Kidney glomerular epithelial cell (primary cell): ENCODE results near the gene SLC39A11.
A peak's percentile ranks its signal among the peaks of the same experiment; 100 is the strongest.

ENCODE experiments used
- DNase-seq: peaks from one replicate; lab custom pipeline; 2025; lab: John Stamatoyannopoulos, UW

Gene SLC39A11

DNA sequence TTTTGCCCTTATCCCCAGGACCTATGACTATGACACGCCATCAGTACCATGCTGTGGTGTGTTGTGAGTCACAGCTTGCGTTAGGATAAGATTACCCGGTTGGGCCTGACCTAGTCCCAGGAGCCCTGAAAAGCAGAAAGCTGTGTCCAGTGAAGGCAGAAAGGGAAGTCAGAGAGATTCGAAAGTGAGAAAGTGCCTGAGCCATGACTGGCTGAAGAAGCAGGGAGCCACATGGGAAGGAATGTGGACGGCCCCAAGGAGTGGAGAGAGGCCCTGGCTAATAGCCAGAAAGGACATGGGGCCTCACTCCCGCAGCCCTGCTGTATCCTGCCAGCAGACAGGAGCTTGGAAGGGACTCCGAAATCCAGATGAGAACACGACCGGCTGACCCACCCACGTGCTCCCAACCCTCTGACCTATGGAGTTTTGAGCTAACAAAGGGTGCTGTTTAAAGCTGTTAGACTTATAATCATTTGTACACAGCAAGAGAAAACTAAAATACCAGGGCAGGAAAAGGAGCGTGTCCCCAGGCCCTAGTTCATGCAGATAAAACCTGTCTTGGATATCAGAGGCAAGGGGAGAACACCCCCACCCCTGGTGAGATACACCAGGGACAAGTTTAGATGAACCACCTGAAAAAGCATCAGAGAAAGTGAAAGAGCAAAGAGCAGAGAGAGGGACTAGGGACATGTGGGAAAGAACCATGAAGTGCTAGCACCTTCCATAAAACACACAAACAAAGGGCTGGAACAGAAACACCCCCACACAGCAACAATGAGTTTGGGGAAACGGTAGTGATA, 115.3 kb downstream of the SLC39A11 start:
- DNase-seq, result peak; percentile 61

DNA sequence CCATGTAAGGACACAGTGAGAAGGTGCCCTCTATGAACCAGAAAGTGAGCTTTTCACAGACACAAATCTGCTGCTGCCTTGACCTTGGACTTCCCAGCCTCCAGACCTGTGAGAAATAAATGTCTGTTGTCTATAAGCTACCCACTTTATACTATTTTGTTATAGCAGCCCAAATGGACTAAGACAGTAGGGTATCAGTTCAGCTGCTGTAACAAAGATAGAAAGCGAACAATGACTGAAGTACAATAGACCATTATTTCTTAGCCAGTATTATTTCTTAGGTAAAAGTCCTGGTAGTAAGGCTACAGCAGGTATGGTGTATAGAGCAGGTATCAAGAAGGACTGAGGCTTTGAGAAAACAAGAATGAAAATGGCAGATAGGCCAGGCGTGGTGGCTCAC, 117.0 kb downstream of the SLC39A11 start:
- DNase-seq, result no peak

DNA sequence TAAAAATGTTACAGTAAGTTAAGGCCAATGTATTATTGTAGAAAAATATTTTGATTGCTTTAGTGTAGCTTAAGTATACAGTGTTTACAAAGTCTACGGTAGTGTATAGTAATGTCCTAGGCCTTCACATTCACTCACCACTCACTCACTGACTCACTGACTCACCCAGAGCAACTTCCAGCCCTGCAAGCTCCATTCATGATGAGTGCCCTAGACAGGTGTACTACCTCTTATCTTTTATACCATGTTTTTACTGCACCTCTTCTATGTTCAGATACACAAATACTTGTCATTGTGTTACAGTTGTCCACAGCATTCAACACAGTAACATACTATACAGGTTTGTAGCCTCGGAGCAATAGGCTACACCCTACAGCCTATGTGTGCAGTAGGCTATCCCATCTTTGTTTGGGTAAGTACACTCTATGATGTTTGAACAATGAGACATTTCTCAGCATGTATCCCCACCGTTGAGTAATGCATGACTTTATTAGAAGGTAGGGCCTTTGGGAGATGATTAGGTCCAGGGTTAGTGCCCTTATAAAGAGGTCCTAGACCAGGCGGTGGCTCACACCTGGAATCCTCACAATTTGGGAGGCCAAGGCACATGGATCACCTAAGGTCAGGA, 117.8 kb downstream of the SLC39A11 start:
- DNase-seq, result no peak

DNA sequence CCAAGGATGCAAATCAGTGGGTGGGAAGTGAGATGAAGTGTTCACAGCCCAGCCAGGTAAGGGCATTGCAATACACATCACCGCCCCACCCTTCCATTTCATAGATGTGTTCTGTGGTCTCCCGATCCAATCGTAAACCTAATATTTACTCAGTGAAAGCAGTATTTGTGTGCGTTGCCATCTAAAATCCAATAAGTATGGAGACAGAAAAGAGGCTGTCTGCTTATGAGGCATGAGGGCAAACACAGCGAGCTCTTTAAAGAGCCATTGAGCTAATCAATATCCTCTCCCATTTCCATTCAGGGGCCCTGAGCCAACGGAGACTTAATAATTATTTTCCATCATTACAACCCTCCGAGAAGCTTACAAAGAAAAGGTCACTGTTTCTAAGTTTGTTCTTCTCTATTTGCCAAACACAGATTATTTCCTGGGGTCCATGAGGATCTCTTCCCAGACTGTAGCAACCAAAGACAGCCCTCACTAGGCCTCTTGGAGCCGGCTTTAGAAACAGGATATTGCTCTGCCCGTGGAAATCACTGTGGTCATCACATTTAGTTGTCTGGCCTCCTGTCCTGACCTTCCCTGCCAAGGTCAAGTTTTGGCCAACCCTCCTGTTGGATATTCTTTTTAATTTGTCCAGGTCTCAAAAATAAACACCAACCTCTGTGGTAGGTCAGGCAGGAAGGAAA, 120.1 kb downstream of the SLC39A11 start:
- DNase-seq, result no peak

DNA sequence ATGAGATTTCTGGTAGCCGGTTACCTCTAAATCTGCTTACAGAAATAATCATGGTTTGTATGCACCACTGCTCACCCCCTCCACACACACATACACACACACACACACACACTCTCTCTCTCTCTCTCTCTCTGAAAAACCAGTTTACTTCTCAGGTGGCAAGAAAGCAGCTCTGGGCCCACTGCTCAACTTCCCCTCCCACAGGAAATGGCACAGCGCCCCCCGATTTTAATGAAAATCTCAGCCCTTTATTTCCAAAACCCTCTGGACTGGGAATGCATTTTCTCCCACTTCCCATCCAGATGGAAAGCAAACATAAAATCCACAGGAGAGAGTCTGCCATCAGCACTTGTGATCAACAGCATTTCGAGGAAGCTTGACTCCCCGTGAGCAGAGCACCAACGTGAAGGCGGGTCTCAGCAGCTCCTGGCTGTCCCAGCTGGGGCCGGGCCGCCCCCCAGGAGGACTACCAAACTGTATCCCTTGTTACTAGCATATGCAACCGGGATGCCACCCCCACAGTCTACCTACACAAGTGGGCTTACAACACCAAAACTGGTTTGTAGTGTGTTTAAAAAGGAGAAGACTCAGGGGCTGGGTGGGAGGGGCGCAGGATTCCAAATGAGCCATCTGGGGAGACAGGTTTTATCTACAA, 121.1 kb downstream of the SLC39A11 start:
- no peak for DNase-seq

DNA sequence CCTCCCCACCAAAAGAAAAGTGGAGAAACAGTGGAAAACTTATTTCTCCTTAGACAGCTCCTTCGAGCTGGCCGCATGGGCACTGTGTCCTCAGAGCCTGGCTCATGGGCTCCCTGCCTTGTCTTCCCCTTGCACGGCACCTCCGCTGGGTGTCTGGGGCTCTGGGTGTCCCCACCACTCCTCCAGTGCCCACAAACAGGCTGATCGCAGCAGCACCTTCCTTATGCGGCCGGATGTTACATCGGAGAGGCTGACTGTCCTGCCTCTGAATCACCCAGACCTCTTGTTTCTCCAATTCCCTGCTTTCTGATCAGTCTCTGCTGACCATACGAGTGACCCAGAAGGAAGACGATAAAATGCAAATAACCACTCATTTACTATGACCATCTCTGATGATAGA, 121.7 kb downstream of the SLC39A11 start:
- no peak for DNase-seq

DNA sequence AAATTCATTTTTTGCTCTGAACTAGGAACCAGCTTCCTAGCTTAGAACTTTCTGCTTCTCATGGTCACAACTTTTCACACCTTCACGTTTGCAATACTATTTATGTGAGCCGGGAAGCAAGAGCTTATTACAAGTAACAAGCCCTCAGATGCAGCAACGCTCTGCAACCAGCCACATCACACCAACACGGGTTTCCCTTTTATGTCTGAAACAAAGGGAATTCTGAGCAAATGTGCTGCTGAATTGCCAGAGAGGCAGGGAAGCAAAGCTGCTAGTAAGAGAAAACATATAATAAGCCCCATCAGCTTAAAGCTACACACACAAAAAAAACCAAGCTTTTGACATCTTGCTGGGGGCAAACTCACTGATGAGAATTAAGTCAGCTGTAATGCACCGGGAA, 122.2 kb downstream of the SLC39A11 start:
- no peak for DNase-seq

DNA sequence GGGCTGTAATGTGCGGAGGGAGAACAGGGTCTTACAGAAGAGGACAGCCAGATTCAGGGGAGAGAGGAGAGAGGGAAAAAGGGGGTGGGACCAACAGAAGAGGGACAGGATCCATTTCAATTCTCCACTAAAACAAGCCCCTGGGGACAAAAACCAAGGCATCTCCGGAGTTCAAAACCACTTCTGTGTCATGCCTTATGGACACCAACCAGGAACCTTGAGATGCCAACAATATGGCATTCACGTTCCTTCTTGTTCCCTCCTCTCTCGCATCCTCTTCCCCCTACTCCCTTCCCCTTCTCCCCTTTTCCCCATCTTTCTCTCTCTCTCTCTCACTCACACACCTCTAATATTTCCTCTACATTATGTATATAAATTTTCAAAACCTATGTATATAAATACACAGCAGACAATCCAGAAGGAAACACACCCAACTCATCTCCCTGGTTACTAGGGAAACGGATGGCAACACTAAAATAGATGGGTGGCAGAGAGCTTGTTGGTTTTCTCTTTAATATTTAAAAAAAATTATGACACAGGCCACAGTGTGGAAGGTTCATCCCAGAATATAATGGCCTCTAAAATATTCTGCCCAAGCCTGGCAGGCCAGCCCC, 123.1 kb downstream of the SLC39A11 start:
- no peak for DNase-seq

DNA sequence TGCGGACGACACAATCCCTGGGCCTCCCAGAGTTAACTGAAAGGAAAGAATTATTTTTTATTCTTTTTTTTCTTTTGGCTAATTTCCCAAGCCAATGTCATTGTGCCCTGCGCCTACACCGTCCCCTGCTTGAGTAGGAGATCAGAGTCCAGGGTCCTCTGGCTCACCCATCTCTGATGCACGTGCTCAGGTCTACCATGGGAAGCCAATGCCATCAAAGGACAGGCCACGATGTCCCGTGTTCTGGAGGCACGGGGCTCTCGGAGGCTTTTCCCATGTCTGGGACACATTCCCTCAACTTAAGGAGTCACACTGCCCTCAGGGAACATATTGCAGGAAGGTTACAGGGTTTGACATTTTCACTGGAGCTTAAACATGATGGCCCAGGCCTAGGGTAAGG, 123.7 kb downstream of the SLC39A11 start:
- no peak for DNase-seq

DNA sequence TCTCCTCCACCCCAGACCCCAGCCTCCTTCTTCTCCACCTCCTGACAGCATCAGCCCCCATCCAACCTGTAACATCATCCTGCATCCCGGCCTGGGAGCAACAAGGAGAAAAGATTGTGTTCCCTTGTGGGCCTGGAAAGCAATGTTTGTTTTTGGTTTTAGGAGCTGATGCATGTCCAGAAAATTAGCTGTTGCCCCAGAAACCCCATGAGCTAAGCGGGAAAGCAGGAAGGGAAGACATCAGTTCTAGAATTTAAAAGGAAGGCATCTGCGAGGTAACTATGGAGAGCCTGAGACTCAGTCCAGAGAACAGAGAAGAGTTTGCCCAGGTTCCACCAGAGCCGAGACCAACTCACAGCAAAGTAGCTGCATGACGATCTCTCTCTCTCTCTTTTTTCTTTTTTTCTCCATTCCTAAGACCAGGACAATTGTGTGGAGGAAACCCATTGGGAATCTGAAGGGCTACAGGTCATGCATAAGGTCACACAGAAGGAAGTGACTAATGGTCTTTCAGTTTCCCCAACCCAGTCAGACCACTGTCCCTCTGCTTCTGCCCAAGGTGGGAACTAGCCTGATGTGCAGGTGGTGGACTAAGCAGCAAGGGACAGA, 124.4 kb downstream of the SLC39A11 start:
- DNase-seq, result no peak

DNA sequence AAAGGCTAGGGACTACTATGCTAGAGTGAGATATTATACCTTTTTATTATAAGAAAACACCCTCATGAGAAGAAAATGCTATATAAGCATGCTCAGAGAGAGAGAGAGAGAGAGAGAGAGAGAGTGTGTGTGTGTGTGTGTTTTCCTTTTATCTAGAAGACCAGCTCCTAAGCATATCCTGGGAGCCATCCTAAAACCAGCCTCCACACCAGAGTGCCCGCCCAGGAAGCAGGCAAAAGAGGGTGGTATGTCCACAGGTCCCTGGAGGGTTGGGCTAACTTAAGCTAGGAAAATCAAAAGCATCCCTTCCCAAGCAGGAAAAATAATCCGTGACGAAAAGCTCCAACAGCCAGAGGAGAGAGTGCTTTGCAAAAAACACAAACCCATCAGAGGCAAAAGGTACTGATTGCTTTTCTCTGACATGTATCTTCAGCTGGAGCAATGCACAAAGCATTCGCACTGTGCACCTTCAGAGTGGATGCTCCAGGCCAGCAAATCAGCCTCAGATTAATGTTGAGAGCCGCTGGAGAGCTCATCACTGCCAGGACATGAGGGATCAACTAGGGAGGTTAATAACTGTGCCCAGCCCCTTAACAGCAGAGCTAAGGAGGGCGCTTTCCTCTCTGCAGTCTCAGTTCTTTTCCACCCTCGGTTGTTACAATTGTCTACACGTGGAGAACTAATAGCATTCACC, 125.1 kb downstream of the SLC39A11 start:
- DNase-seq, result no peak

DNA sequence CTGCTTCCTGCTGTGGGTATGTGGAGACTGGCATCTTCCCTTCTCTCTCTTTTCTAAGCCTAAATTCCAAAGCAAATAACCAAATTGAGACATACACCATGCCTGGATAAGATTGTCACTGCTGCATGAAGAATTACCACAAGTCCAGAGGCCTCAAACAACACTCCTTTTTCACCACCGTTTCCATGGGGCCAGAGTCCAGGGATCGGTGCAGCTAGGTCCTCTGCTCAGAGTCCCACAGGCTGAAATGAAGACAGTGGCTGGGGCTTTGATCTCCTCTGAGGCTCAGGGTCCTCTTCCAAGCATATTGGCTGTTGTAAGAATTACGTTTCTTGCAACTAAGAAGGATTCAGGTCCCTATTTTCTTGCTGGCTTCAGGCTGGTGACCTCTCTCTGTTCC, 130.4 kb downstream of the SLC39A11 start:
- DNase-seq, result no peak

DNA sequence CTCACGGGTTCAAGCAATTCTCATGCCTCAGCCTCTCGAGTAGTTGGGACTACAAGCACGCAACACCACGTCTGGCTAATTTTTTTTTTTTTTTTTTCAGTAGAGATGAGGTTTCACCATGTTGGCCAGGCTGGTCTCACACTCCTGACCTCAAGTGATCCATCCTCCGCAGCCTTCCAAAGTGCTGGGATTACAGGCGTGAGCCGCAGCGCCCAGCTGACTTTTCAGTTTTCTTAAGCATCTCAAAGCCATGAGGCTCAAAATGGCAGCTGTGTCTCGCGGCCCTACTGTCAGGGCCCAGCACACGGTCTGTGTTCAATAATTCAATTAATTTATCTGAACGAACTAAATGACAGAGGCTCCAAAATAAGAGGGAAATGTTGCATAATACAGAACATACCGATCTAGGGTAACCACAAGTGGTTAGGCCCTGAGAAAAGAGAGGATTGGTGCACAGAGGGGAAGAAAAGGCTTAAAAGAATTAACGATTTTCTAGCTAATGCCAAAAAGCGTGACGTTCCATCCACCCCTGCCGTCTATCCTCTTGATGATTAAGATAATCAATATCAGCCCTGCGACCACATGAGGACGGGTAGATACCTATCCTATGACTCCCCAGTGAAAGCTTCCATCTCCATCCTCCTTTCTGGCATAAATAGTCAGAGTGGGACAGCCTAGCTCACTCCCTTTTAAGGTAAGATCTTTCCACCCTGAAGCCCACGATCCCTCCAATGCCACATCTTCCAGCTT, 136.9 kb downstream of the SLC39A11 start:
- no peak for DNase-seq

DNA sequence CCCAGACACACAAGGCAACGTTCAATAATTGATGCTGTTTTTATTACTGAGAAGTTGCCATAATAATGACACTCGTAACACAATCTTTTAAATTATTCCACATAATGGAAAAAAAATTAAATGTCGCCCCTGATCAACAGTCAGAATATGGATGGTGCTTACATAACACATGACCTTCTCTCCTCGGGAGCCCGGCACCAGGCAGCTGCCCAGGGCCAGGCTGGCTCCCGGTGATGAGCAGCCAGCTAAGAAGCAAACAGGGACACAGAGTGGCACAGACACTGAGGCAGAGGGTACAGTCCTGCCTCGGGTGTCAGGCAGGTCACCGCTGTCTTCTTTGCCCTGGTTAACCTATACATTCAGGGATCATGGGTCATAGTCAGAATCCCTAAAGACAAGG, 137.9 kb downstream of the SLC39A11 start:
- DNase-seq, result no peak

DNA sequence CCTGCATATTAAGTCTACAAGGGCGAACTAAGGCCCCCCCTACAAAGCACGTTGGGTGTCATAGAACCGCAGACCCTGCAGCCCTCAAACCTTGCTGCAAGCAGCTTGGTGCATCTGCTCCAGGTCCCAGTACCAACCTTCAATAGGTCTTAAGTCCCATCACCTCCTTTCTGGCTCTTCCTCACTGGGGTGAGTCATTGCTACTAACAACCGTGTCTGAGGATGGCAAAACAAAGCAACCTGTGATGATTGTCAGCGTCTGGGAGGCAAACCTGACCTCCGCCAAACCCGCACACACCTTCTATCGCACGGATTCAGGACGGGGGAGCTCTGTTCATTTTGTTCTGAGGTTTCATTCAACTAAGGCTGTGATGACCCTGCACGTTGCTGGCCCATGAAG, 138.9 kb downstream of the SLC39A11 start:
- no peak for DNase-seq

DNA sequence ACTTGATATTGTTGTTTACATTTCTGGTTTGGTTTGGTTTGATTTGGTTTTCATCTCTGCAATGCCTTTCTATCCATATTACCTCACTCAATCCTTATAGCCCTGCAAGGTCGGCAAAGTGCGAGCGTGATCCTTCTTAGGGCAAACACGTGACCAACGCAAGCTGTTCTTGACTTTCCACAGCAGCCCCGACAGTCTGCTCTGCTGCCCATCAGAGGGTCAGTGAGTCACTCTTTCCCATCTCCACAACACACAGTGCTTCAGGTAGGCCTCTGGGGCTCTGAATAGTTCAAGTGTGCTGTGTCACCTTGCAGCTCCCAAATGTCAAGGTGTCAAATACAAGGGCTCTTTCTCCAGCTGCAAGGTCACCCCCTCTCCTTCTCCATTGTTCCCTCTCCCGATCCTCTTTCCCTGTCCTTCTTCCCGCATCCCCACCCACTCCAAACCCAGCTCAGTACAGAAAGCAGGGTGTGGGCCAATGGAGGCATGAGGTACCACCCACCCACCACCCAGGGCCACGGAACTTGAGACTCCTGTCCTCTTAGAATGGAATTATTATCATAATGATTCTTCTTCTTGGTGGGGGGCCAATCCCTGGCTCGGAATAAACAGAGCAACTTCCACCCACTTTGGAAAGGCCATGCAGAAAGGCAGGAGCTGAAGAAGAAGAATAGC, 139.7 kb downstream of the SLC39A11 start:
- no peak for DNase-seq

DNA sequence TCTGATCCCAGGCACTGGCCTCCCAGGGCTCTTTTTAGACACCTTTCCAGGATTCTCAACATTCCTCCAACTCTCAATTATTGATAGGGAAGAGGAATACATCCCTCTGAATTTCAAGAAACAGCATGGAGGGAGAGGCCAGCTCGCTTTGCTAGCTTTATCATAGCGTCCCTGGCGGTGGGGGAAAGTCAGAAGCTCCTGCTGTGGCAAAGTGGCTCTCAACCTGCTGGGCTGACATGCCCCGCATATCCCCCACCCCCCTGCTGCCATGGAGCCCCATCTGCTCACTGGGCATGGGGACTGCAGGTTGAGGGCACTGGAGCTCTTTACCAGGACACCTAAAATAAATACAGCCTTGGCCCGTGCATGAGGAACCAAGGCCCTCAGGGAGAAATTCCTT, 140.3 kb downstream of the SLC39A11 start:
- no peak for DNase-seq

DNA sequence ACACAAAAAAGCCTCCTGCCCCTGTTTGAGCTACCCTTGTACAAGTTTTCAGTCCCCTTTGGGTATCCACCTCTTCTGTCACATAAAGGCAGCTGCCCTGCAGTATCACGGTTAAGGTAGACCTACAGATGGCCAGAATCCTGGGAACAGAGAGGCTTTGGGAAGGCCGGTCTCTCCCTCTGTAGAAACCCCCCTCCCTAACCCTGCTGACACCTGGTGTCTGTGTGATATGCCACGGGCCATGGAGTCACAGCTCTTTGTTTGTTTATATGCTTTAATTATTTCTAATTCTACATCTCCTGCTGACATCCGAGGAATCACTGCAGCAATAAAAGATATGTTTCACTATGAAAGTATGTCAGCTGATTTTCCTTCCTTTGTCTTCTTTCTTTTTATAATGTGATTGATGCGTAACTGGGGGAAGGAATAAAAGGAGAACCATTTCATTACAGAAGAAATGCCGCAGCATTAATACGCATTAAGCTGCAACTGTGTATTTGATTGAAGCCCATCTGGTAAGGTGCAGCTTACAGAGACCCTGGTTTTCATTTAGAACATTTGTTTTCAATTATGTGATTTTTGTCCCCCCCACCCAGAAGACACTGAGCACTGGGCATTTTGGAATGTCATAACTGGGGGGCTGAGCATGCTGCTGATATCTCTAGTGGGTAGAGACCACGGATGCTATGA, 142.1 kb downstream of the SLC39A11 start:
- DNase-seq, result no peak

DNA sequence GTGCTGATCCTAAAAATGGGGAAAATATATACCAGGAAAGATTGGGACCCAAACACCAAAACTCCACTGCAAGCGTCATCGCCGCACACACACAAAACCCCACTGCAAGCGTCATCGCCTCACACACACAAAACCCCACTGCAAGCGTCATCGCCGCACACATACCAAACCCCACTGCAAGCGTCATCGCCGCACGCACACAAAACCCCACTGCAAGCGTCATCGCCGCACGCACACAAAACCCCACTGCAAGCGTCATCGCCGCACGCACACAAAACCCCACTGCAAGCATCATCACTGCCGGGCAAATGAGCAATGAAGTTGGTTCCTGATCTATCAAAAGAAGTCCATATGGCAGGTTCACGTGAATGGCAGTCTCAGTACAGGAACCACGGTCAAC, 144.4 kb downstream of the SLC39A11 start:
- no peak for DNase-seq
